Measurements from ENCODE around the gene KCNJ2.

KCNJ2 gene

GRCh38 chr17:70168977-70169708 lies at the start of gene KCNJ2:
KCNJ2 (plus strand) TSS chr17:70169532; CDS start chr17:70175040, 5,508 bp downstream.
- DNase-seq (ENCODE audit: low read depth), result no peak

GRCh38 chr17:70119545-70119944 lies 49.8 kb upstream of the KCNJ2 start:
- no peak for DNase-seq (ENCODE audit: low read depth)

GRCh38 chr17:70119983-70120382 lies 49.3 kb upstream of the KCNJ2 start:
- no peak for DNase-seq (ENCODE audit: low read depth)

DNA sequence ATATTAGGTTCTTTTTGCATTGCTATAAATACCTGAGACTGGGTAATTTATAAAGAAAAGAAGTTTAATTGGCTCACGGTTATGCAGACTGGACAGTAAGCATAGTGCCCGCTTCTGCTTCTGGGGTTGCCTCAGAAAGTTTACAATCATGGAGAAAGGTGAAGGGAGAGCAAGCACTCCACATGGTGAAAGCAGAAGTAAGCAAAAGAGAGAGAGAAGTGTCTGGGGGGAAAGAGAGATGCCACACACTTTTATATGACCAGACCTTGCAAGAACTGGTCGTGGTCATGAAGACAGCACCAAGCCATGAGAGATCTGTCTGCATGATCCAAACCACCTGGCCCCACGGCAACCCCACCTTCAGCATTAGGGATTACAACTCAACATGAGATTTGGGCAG lies 48.9 kb upstream of the KCNJ2 start:
- no peak for DNase-seq (ENCODE audit: low read depth)

- no peak for DNase-seq (ENCODE audit: low read depth)
Observed at GRCh38 chr17:70121126-70121525, 48.2 kb upstream of the KCNJ2 start.

DNA sequence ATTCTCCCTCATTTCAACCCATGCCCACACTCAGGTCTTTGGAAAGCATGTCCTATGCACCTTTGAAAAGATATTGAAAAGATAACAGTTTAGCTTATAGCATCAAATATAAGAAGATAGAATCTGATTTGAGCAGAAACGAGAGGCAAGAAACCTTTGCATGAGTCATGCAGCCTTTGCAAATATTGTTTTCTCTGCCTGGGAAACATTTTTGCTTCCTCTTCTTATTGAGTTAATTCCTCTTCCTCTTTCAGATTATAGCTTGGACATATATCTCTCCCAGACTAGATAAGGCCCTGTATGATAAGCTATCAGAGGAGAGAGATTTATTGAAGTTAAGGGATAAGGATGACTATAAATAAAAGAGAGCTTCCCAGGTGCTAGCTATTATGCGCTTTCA lies 46.1 kb upstream of the KCNJ2 start:
- no peak for DNase-seq (ENCODE audit: low read depth)

GRCh38 chr17:70124723-70125122 lies 44.6 kb upstream of the KCNJ2 start:
- no peak for DNase-seq (ENCODE audit: low read depth)

GRCh38 chr17:70127221-70127873 lies 42.0 kb upstream of the KCNJ2 start:
- DNase-seq (ENCODE audit: low read depth), result no peak

GRCh38 chr17:70128727-70129238 lies 40.5 kb upstream of the KCNJ2 start:
- no peak for DNase-seq (ENCODE audit: low read depth)

DNA sequence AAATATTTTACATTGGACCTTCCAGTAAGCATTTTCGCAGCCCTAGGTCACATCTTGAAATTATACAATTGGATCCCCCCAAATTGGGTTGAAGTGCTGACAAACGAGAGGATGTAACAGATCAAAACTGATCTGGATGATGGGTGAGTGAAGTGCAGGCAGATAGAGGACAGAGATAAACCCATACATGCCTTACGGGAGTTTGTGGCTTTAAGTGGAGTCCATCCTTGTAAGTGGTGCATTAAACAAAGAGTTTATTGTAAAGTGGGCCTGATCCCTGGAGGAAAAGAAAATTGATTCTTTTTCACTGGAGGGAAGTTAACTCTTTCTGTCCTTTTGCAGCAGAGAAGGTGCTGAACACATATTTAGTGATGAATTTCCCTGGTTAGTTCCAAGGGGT lies 39.0 kb upstream of the KCNJ2 start:
- DNase-seq (ENCODE audit: low read depth), result no peak

- DNase-seq (ENCODE audit: low read depth), result no peak
Observed at GRCh38 chr17:70132505-70132904, 36.8 kb upstream of the KCNJ2 start.

- no peak for DNase-seq (ENCODE audit: low read depth)
Observed at GRCh38 chr17:70134042-70134441, 35.3 kb upstream of the KCNJ2 start.

GRCh38 chr17:70134777-70135176 lies 34.6 kb upstream of the KCNJ2 start:
- no peak for DNase-seq (ENCODE audit: low read depth)

DNA sequence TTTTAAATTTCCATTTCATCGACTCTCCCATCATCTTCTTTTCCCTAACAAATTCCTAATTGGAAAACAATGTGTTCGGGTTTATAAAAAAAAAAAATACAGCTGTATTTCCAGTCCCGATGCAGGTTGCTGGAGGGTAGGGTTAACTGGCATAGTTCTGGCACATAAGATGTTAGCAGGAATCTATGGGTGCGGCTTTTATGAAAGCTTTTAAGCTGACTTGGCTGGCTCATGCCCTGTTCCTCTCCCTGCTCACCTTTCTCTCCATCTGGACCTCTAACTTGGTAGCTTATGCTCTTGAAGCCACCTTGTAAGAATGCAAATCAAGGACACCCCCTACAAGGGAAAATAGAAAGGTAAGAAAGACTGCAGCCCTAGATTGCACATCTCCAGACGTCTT lies 33.2 kb upstream of the KCNJ2 start:
- DNase-seq (ENCODE audit: low read depth), result no peak

DNA sequence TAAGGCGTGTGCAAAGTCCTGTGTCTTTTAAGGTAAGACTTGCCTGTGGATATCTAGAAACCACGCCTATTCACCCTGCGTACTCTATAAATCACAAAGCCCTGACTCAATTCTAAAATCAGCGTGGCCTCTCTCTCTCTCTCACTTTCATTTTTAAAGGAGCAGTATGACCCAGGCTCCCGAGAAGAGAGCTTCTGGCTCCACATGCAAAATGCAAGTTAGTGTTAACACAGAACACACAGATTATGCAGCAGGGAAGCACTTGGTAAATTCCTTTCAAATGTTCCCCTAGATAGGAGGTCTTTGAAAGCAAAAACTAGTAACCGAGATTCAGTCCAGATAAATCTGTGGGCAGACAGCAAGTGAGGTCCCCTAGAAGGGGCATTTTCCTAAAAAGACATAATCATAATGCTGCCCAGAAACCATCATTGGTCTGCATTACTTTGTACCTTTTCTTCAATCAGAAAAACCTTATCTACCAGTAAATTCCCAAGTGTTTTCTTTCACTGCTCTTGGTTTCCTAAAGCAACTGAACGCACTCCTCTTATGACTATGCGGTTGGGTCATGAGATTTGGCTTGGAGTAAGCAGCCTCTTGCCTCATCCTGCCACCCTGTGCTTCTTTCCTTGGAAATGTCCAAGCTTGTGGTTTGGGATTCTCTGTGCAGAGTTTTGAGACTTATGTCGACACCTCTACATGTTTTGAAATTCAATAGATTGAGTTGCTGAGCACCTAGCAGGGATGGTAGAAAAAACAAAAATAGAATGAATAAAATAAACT lies 31.7 kb upstream of the KCNJ2 start:
- DNase-seq (ENCODE audit: low read depth), result no peak

- no peak for DNase-seq (ENCODE audit: low read depth)
Observed at GRCh38 chr17:70138291-70138865, 31.0 kb upstream of the KCNJ2 start.

- no peak for DNase-seq (ENCODE audit: low read depth)
Observed at GRCh38 chr17:70139449-70139993, 29.8 kb upstream of the KCNJ2 start.

DNA sequence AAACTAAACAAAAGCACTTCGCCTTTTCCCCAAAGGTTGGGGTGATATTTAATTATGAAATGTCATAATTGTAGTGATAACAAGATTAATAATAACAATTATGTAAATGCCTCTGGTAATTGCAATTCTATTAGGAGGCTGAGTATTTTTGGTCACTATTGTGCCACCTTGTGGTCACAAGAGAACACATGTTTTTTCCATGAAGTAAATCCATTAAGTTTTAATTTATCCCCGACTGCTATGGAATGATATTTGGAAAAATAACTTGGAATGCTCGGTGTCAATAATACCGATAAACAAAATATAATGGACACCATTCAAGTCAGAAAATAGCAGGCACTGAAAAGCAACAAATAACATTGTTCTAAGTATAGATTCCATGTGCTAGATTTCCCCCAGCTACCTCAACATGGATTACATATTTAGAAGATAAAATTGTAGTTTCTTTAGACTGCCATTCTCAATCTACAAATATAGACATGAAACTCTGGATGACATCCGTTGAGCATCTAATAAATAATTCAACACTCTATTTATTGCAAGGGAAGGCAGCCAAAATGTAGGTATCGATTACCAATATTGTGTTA lies 25.0 kb upstream of the KCNJ2 start:
- DNase-seq (ENCODE audit: low read depth), result no peak

DNA sequence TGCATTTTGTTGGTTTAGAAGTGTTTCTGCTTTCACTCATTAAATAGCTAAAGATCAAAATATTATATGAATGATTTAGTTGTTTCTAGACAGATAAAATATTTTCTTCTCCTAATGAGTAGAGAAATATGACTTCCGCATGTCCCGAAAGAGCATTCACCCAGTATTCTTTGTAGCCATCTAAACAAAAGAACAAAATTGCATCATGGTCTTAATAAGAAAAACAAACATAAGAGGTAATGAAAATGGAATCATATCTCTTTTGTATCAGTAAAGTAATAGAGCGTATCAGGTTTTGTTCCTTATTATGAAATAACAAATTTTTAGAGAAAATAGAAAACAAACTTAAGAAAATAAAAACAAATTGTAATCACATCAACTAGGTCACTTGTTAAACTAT lies 16.1 kb upstream of the KCNJ2 start:
- no peak for DNase-seq (ENCODE audit: low read depth)

DNA sequence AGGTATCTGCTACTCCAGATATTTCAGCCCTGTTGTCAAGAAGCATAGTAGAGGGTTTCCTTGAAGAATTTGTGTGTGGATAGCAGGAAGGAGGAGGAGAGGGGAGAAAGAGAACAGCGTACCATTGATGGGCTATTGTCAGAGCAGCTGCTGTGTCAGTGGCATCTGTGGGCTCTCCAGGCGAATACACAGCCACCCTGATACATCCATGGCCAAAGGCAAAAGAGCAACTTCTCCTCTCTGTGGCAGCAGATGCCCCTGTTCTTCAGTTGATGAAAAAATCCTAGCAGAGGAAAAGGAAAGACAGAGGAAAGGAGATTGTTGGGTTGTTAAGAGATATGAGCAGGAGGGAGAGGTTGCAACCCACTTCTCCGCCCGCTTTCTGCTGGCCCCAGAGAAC lies 12.2 kb upstream of the KCNJ2 start:
- no peak for DNase-seq (ENCODE audit: low read depth)

DNA sequence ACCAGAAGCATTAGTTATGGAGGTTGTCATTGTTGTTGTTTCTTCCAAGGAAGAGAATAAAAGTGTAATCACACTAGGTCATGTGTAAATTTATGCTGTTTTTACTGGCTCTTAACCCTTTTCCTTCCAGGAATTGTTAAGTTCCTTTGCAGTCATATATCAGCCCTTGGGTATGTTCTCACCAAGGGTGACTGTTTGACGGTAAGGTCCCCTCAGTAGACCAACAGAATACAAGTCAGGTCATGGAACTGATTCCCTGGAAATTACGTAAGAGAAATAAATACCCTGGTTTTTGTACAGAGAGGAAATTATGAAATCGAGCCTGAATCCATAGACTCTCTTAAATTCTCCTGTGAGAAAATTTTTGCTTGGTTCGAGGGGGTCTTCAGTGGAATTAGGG lies 11.2 kb upstream of the KCNJ2 start:
- DNase-seq (ENCODE audit: low read depth), result no peak

GRCh38 chr17:70158591-70158990 lies 10.7 kb upstream of the KCNJ2 start:
- no peak for DNase-seq (ENCODE audit: low read depth)

Measured in stimulated activated CD8-positive, alpha-beta memory T cell treated with anti-CD3 and anti-CD28 coated beads, Interleukin-7, amount 100 ng/mL, for 24 hours (primary cell).